Medulla oblongata (tissue), 1 donor: ENCODE measurements around the gene ARHGEF26.

Experiments
- DNase-seq: peaks from one replicate; pipeline ENCODE4 v3.0.0-alpha.2; 2015; ENCODE audit errors: extremely low spot score

Gene ARHGEF26

GRCh38 chr3:154151969-154152368, 30.8 kb downstream of the ARHGEF26 start:
- no peak for DNase-seq

- no peak for DNase-seq
Measured at GRCh38 chr3:154152741-154153140, 31.6 kb downstream of the ARHGEF26 start.

- DNase-seq, result no peak
Measured at GRCh38 chr3:154156530-154156929, 35.3 kb downstream of the ARHGEF26 start.

- DNase-seq, result no peak
Measured at GRCh38 chr3:154161806-154162205, 40.6 kb downstream of the ARHGEF26 start.

GRCh38 chr3:154164387-154164786, 43.2 kb downstream of the ARHGEF26 start:
- DNase-seq, result no peak

- DNase-seq, result no peak
Measured at GRCh38 chr3:154168998-154169795, 48.0 kb downstream of the ARHGEF26 start.

GRCh38 chr3:154169796-154170110, 48.6 kb downstream of the ARHGEF26 start:
- DNase-seq, result no peak

GRCh38 chr3:154170300-154170699, 49.1 kb downstream of the ARHGEF26 start:
- no peak for DNase-seq

- DNase-seq, result no peak
Measured at GRCh38 chr3:154175041-154175440, 53.9 kb downstream of the ARHGEF26 start.

GRCh38 chr3:154176036-154176435, 54.8 kb downstream of the ARHGEF26 start:
- peak; percentile 14 for DNase-seq

- DNase-seq, result no peak
Measured at GRCh38 chr3:154177406-154177805, 56.2 kb downstream of the ARHGEF26 start.

- no peak for DNase-seq
Measured at GRCh38 chr3:154178172-154178571, 57.0 kb downstream of the ARHGEF26 start.

GRCh38 chr3:154180836-154181691, 59.9 kb downstream of the ARHGEF26 start:
- DNase-seq, result peak; percentile 12

GRCh38 chr3:154182322-154182922, 61.2 kb downstream of the ARHGEF26 start:
- DNase-seq, result no peak

GRCh38 chr3:154182975-154183374, 61.8 kb downstream of the ARHGEF26 start:
- DNase-seq, result no peak

- DNase-seq, result no peak
Measured at GRCh38 chr3:154184582-154184981, 63.4 kb downstream of the ARHGEF26 start.

GRCh38 chr3:154188437-154188836, 67.2 kb downstream of the ARHGEF26 start:
- DNase-seq, result no peak

- DNase-seq, result no peak
Measured at GRCh38 chr3:154188846-154189245, 67.7 kb downstream of the ARHGEF26 start.

- no peak for DNase-seq
Measured at GRCh38 chr3:154191520-154191919, 70.3 kb downstream of the ARHGEF26 start.

- DNase-seq, result no peak
Measured at GRCh38 chr3:154192225-154192624, 71.0 kb downstream of the ARHGEF26 start.

GRCh38 chr3:154193000-154193615, 71.9 kb downstream of the ARHGEF26 start:
- no peak for DNase-seq

GRCh38 chr3:154194877-154195276, 73.7 kb downstream of the ARHGEF26 start:
- no peak for DNase-seq
